GM19372 (cell line): Measurements from ENCODE around the gene DNAAF1.
"Not testable (repeated sequence)": the region's sequence is repeated elsewhere in the genome, so short reads cannot be mapped to it uniquely, and the experiment has no call there.

Experiments
- ATAC-seq: cut with Tn5 transposase; IDR thresholded peaks from one replicate; pipeline ENCODE4 v1.9.1; 2021; ENCODE audit warnings: mild to moderate bottlenecking, low read depth, moderate library complexity; ENCODE audit not compliant: unreplicated experiment

DNAAF1 gene

GRCh38 chr16:84144859-84145639, at the start of gene DNAAF1, which contains the start of gene HSDL1:
Gene DNAAF1 (plus strand): TSS chr16:84145308. CDS start chr16:84145441, 133 bp downstream.
Gene HSDL1 (minus strand): TSS chr16:84145177. CDS start chr16:84131321, 13,856 bp downstream.
- ATAC-seq: peak; percentile 85

GRCh38 chr16:84095466-84095865, 49.6 kb upstream of the DNAAF1 start:
- ATAC-seq: no peak

- no peak for ATAC-seq
Measured at GRCh38 chr16:84096447-84097005, 48.6 kb upstream of the DNAAF1 start.

- no peak for ATAC-seq
Measured at GRCh38 chr16:84098939-84099338, 46.2 kb upstream of the DNAAF1 start.

- no peak for ATAC-seq
Measured at GRCh38 chr16:84103678-84104077, 41.4 kb upstream of the DNAAF1 start.

- no peak for ATAC-seq
Measured at GRCh38 chr16:84104231-84104630, 40.9 kb upstream of the DNAAF1 start.

GRCh38 chr16:84105301-84105815, 39.8 kb upstream of the DNAAF1 start:
- no peak for ATAC-seq

GRCh38 chr16:84105948-84106740, 39.0 kb upstream of the DNAAF1 start:
- no peak for ATAC-seq

GRCh38 chr16:84107921-84108320, 37.2 kb upstream of the DNAAF1 start:
- no peak for ATAC-seq

- ATAC-seq: no peak
Measured at GRCh38 chr16:84109598-84110335, 35.3 kb upstream of the DNAAF1 start.

- no peak for ATAC-seq
Measured at GRCh38 chr16:84110527-84110926, 34.6 kb upstream of the DNAAF1 start.

GRCh38 chr16:84111525-84111924, 33.6 kb upstream of the DNAAF1 start:
- ATAC-seq: no peak

GRCh38 chr16:84111949-84112348, 33.2 kb upstream of the DNAAF1 start:
- not testable (repeated sequence) for ATAC-seq

- ATAC-seq: peak; percentile 24
Measured at GRCh38 chr16:84115919-84116719, 29.0 kb upstream of the DNAAF1 start.

- peak; percentile 91 for ATAC-seq
Measured at GRCh38 chr16:84116720-84117493, 28.2 kb upstream of the DNAAF1 start, which contains the start of gene MBTPS1. Gene MBTPS1 (minus strand): TSS chr16:84116942. CDS start chr16:84101783, 15,159 bp downstream.

GRCh38 chr16:84117494-84117843, 27.6 kb upstream of the DNAAF1 start:
- ATAC-seq: no peak

- not testable (repeated sequence) for ATAC-seq
Measured at GRCh38 chr16:84118315-84118714, 26.8 kb upstream of the DNAAF1 start.

GRCh38 chr16:84119368-84119767, 25.7 kb upstream of the DNAAF1 start:
- ATAC-seq: no peak

GRCh38 chr16:84120023-84120422, 25.1 kb upstream of the DNAAF1 start:
- no peak for ATAC-seq
